GM21390 (cell line): ENCODE results near the gene FAM25G.
A peak's percentile ranks its signal among the peaks of the same experiment; 100 is the strongest.
"Not testable (repeated sequence)": the region's sequence is repeated elsewhere in the genome, so short reads cannot be mapped to it uniquely, and the experiment has no call there.

ENCODE experiments used
- ATAC-seq: cut with Tn5 transposase; IDR thresholded peaks from one replicate; pipeline ENCODE4 v1.9.1; 2021; ENCODE audit not compliant: unreplicated experiment

FAM25G gene

GRCh38 chr10:47491600-47491999 is at the start of gene FAM25G:
TSS of gene FAM25G (minus strand) at chr10:47491700. CDS start at chr10:47491674, 26 bp downstream.
- not testable (repeated sequence) for ATAC-seq

- not testable (repeated sequence) for ATAC-seq
Observed at GRCh38 chr10:47536430-47536829, 44.9 kb upstream of the FAM25G start.

- ATAC-seq = not testable (repeated sequence)
Observed at GRCh38 chr10:47523475-47523874, 32.0 kb upstream of the FAM25G start, which contains the start of gene AGAP9. TSS of gene AGAP9 (minus strand) at chr10:47523638. CDS start at chr10:47523526, 112 bp downstream.

GRCh38 chr10:47502313-47502712 is 10.8 kb upstream of the FAM25G start:
- ATAC-seq = not testable (repeated sequence)

GRCh38 chr10:47494226-47494625 is 2.7 kb upstream of the FAM25G start:
- ATAC-seq = not testable (repeated sequence)

GRCh38 chr10:47489630-47490029 is 1.9 kb downstream of the FAM25G start:
- ATAC-seq = not testable (repeated sequence)

- not testable (repeated sequence) for ATAC-seq
Observed at GRCh38 chr10:47485943-47486342, 5.6 kb downstream of the FAM25G start.

- ATAC-seq = not testable (repeated sequence)
Observed at GRCh38 chr10:47484786-47485185, 6.7 kb downstream of the FAM25G start.

- not testable (repeated sequence) for ATAC-seq
Observed at GRCh38 chr10:47483923-47484322, 7.6 kb downstream of the FAM25G start, which contains the start of gene ANXA8. TSS of gene ANXA8 (minus strand) at chr10:47484115. CDS start at chr10:47483933, 182 bp downstream.

- ATAC-seq = not testable (repeated sequence)
Observed at GRCh38 chr10:47482367-47482766, 9.1 kb downstream of the FAM25G start.

GRCh38 chr10:47481768-47482181 is 9.7 kb downstream of the FAM25G start:
- not testable (repeated sequence) for ATAC-seq

- ATAC-seq = not testable (repeated sequence)
Observed at GRCh38 chr10:47481182-47481766, 10.2 kb downstream of the FAM25G start.

GRCh38 chr10:47480133-47480532 is 11.4 kb downstream of the FAM25G start:
- not testable (repeated sequence) for ATAC-seq

- ATAC-seq = not testable (repeated sequence)
Observed at GRCh38 chr10:47478114-47478513, 13.4 kb downstream of the FAM25G start.

GRCh38 chr10:47477078-47477477 is 14.4 kb downstream of the FAM25G start:
- not testable (repeated sequence) for ATAC-seq

GRCh38 chr10:47475101-47475500 is 16.4 kb downstream of the FAM25G start:
- ATAC-seq = not testable (repeated sequence)

- ATAC-seq = not testable (repeated sequence)
Observed at GRCh38 chr10:47473516-47473915, 18.0 kb downstream of the FAM25G start.

- peak; percentile 61 for ATAC-seq
Observed at GRCh38 chr10:47472647-47473046, 18.9 kb downstream of the FAM25G start.

- not testable (repeated sequence) for ATAC-seq
Observed at GRCh38 chr10:47472072-47472471, 19.4 kb downstream of the FAM25G start.

- ATAC-seq = not testable (repeated sequence)
Observed at GRCh38 chr10:47468731-47469528, 22.6 kb downstream of the FAM25G start.

- not testable (repeated sequence) for ATAC-seq
Observed at GRCh38 chr10:47467957-47468356, 23.5 kb downstream of the FAM25G start.

GRCh38 chr10:47467458-47467857 is 24.0 kb downstream of the FAM25G start:
- ATAC-seq = not testable (repeated sequence)
